Stomach (tissue), 4 donors: ENCODE results near the gene RFX4.

Source experiments
- POLR2AphosphoS5 ChIP-seq, 3 donors: sonication (generic); formaldehyde crosslinking; IDR thresholded peaks; one replicate each; pipeline ENCODE4 v1.6.1; 2016; ENCODE audit warnings: antibody characterized with exemption in 3 of 3
- TF ChIP-seq, protein P1 (sequence below), 7 experiments: fragments of 450-650 bp in 4 of 7; fragments of 200-600 bp in 3 of 7; sonication (generic) in 3 of 7; IDR thresholded peaks; one replicate each; pipeline ENCODE4 v1.5.1; 2016 to 2019; ENCODE audit warnings: antibody characterized with exemption in 7 of 7, control low read depth in 2 of 7, mild to moderate bottlenecking in 1 of 7

DNA sequence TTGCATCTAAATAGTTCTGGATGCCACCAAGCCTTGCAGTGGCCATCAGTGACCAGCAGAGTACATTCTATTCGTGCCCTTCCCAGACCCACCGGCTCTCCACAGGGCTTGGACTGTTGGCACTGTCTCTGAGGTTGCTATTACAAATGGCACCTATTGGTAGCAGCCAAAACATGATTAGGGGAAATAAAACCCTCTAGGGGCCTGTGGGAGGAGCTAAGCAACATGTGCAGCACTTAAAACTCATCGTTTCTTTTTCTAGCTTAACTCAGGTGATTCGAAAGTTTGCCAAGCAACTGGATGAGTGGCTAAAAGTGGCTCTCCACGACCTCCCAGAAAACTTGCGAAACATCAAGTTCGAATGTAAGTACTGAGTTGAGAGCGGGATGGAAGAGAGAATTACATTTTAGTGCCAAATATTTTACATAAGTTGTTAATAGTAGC lies 126.3 kb downstream of the RFX4 start:
- TF ChIP-seq POLR2AphosphoS5 (IDR thresholded peaks at IDR 0.05): no peak
- TF ChIP-seq, protein P1, sequence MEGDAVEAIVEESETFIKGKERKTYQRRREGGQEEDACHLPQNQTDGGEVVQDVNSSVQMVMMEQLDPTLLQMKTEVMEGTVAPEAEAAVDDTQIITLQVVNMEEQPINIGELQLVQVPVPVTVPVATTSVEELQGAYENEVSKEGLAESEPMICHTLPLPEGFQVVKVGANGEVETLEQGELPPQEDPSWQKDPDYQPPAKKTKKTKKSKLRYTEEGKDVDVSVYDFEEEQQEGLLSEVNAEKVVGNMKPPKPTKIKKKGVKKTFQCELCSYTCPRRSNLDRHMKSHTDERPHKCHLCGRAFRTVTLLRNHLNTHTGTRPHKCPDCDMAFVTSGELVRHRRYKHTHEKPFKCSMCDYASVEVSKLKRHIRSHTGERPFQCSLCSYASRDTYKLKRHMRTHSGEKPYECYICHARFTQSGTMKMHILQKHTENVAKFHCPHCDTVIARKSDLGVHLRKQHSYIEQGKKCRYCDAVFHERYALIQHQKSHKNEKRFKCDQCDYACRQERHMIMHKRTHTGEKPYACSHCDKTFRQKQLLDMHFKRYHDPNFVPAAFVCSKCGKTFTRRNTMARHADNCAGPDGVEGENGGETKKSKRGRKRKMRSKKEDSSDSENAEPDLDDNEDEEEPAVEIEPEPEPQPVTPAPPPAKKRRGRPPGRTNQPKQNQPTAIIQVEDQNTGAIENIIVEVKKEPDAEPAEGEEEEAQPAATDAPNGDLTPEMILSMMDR (IDR thresholded peaks at IDR 0.05): no peak
